Activated B cell treated with CpG ODN at 0.5 μM for 24 hours (primary cell): ENCODE measurements around the gene RRAS. TPM values are rescaled to one million over a fixed set of nuclear protein-coding genes. Genes with fewer than 3 reads are reported as not detected.

Source experiments
- ATAC-seq: fragments of 200-7000 bp; cut with Tn5 transposase; one replicate; pipeline ENCODE4 v1.10.0; 2021; ENCODE audit warnings: low read depth, mild to moderate bottlenecking, moderate library complexity
- CTCF ChIA-PET: fragments of 350-600 bp; sonication (Branson Sonifier 250); formaldehyde crosslinking; loops from one replicate; lab custom pipeline; 2021; ENCODE audit warnings: antibody characterized with exemption; lab: Charles Lee
- POLR2A ChIA-PET: fragments of 350-600 bp; sonication (Branson Sonifier 250); formaldehyde crosslinking; loops from one replicate; lab custom pipeline; 2021; ENCODE audit warnings: antibody characterized with exemption; lab: Charles Lee
- DNase-seq: peaks from one replicate; pipeline ENCODE4 v3.0.0; 2022
- H3K27ac Mint-ChIP-seq: one replicate; pipeline ENCODE4 v1.8.0; 2020; ENCODE audit warnings: mixed read lengths
- H3K27me3 Mint-ChIP-seq: one replicate; pipeline ENCODE4 v1.8.0; 2021; ENCODE audit warnings: mixed read lengths
- H3K36me3 Mint-ChIP-seq: one replicate; pipeline ENCODE4 v1.8.0; 2021; ENCODE audit warnings: low read depth, mixed read lengths
- H3K4me1 Mint-ChIP-seq: one replicate; pipeline ENCODE4 v1.8.0; 2021; ENCODE audit warnings: mixed read lengths
- H3K4me3 Mint-ChIP-seq: one replicate; pipeline ENCODE4 v1.8.0; 2020; ENCODE audit warnings: mild to moderate bottlenecking, mixed read lengths
- H3K9me3 Mint-ChIP-seq: one replicate; pipeline ENCODE4 v1.8.0; 2020; ENCODE audit warnings: mixed read lengths
- CTCF ChIP-seq: fragments of 200-600 bp; IDR thresholded peaks from one replicate; pipeline ENCODE4 v1.8.0; 2022; ENCODE audit warnings: antibody characterized with exemption, mild to moderate bottlenecking
- intact Hi-C: fragments of 100-400 bp; cut with micrococcal nuclease; formaldehyde crosslinking; loops from one replicate; pipeline ENCODE4 v1.15.1; 2024
- total RNA-seq: library from RNA; stranded (reverse); gene quantifications from 2 replicates; pipeline ENCODE4 v1.2.3, GENCODE V29; 2022

RRAS gene
- total RNA-seq, 1 donor from 2014 or later = 5.1 TPM

DNA sequence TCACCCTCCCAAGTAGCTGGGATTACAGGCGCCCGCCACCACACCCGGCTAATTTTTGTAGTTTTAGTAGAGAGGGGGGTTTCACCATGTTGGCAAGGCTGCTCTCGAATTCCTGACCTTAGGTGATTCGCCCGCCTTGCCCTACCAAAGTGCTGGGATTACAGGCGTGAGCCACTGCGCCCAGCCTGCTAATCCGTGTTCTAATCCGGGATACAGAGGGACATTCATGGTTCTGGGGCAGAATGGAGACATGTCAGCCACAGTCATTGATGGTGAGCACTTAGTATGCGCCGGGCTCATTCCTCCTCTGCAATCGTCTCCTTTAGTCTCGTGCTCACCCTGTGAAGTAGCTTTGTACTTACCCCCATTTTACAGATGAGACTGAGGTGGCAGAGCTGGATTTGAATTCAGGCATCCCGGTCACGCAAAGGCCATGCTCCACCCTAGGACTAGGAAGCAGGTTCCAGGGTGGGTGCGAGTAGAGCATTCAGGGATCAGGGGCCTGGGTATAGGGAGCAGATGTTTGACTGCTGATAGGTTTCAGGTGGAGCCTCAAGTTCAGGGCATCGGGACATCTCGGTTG lies 8.2 kb downstream of the RRAS start:
- Mint-ChIP-seq H3K27me3 (no peaks in the 10 kb centered on the region), H3K4me1 (no peaks in the 10 kb centered on the region), H3K27ac (no peak overlapping the region), H3K36me3 (peaks cover 15% of the 10 kb centered on the region), H3K9me3 (no peaks in the 10 kb centered on the region), H3K4me3 (no peak overlapping the region)
- intact Hi-C loops = no loop called here
- ChIA-PET POLR2A (no interaction called here), CTCF (no interaction called here)
- no peak for DNase-seq
- ATAC-seq = no peak
- TF ChIP-seq CTCF = no peak

GRCh38 chr19:49631014-49631588 lies 8.8 kb downstream of the RRAS start:
- ChIA-PET CTCF (no interaction called here), POLR2A (interaction anchor here (1.3 kb wide), 1 partner anchor 10 kb away, joined by 3 read pairs; no protein-coding TSS in a partner anchor)
- H3K4me3 Mint-ChIP-seq = no peak overlapping the region
- peak overlapping the region; percentile 30 for H3K27ac Mint-ChIP-seq
- intact Hi-C loops = no loop called here
- no peaks in the 10 kb centered on the region for H3K27me3 Mint-ChIP-seq
- TF ChIP-seq CTCF = no peak
- DNase-seq = no peak
- no peaks in the 10 kb centered on the region for H3K9me3 Mint-ChIP-seq
- H3K36me3 Mint-ChIP-seq = peaks cover 20% of the 10 kb centered on the region
- no peak for ATAC-seq
- no peaks in the 10 kb centered on the region for H3K4me1 Mint-ChIP-seq

DNA sequence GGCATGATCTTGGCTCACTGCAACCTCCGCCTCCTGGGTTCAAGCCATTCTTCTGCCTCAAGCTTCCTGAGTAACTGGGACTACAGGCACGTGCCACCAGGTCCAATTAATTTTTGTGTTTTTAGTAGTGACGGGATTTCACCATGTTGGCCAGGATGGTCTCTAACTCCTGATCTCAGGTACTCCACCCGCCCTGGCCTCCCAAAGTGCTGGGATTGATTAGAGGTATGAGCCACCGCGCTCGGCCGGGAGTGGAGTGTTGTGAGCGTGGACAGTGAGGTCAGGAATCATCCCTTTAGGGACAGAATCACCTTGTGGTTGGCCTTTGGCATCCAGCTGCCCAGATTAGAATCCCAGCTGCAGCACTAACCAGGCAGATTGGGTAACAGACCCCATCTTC lies 10.3 kb downstream of the RRAS start:
- Mint-ChIP-seq H3K9me3 (no peaks in the 10 kb centered on the region), H3K4me3 (no peak overlapping the region), H3K27me3 (no peaks in the 10 kb centered on the region), H3K27ac (peak overlapping the region; percentile 61), H3K36me3 (peaks cover 28% of the 10 kb centered on the region), H3K4me1 (no peaks in the 10 kb centered on the region)
- intact Hi-C loops = no loop called here
- TF ChIP-seq CTCF = no peak
- ATAC-seq = no peak
- CTCF ChIA-PET = no interaction called here
- no peak for DNase-seq
- POLR2A ChIA-PET = no interaction called here

- ChIA-PET CTCF (no interaction called here), POLR2A (no interaction called here)
- no peak overlapping the region for H3K27ac Mint-ChIP-seq
Measured at GRCh38 chr19:49626226-49626625, 13.7 kb downstream of the RRAS start.

More at GRCh38 chr19:49626226-49626625, 13.7 kb downstream of the RRAS start:
- ATAC-seq = no peak
- intact Hi-C loops = no loop called here
- DNase-seq = no peak
- H3K4me3 Mint-ChIP-seq = no peak overlapping the region
- no peaks in the 10 kb centered on the region for H3K4me1 Mint-ChIP-seq
- peaks cover 49% of the 10 kb centered on the region for H3K36me3 Mint-ChIP-seq
- no peaks in the 10 kb centered on the region for H3K9me3 Mint-ChIP-seq
- H3K27me3 Mint-ChIP-seq = no peaks in the 10 kb centered on the region
- TF ChIP-seq CTCF = no peak
